CD4-positive, alpha-beta T cell treated with Interleukin-15 for 4 hours (primary cell): ENCODE results near the gene PINK1.
A peak's percentile ranks its signal among the peaks of the same experiment; 100 is the strongest.

Experiments
- DNase-seq: peaks from one replicate; pipeline ENCODE4 v3.0.0-alpha.2; 2020; ENCODE audit warnings: low spot score

Gene PINK1

GRCh38 chr1:20681999-20682398 lies 48.7 kb downstream of the PINK1 start:
- no peak for DNase-seq

- DNase-seq, result no peak
These were observed 49.4 kb downstream of the PINK1 start for GRCh38 chr1:20682571-20683236.

- no peak for DNase-seq
These were observed 50.4 kb downstream of the PINK1 start for GRCh38 chr1:20683614-20684013.

- no peak for DNase-seq
These were observed 50.9 kb downstream of the PINK1 start for GRCh38 chr1:20684050-20684620.

- no peak for DNase-seq
These were observed 51.4 kb downstream of the PINK1 start for GRCh38 chr1:20684651-20685050.

GRCh38 chr1:20685099-20685662 lies 51.9 kb downstream of the PINK1 start:
- DNase-seq, result no peak

GRCh38 chr1:20685741-20686140 lies 52.5 kb downstream of the PINK1 start:
- no peak for DNase-seq

- no peak for DNase-seq
These were observed 53.8 kb downstream of the PINK1 start for GRCh38 chr1:20686883-20687725.

GRCh38 chr1:20689645-20690056 lies 56.4 kb downstream of the PINK1 start:
- DNase-seq, result no peak

GRCh38 chr1:20691872-20692271 lies 58.6 kb downstream of the PINK1 start:
- no peak for DNase-seq

- no peak for DNase-seq
These were observed 60.4 kb downstream of the PINK1 start for GRCh38 chr1:20693623-20694022.

GRCh38 chr1:20695515-20695914 lies 62.3 kb downstream of the PINK1 start:
- DNase-seq, result no peak

GRCh38 chr1:20696397-20697333 lies 63.4 kb downstream of the PINK1 start:
- peak; percentile 61 for DNase-seq

GRCh38 chr1:20697563-20697962 lies 64.3 kb downstream of the PINK1 start:
- DNase-seq, result no peak

GRCh38 chr1:20698195-20698910 lies 65.1 kb downstream of the PINK1 start:
- DNase-seq, result no peak

GRCh38 chr1:20699558-20699957 lies 66.3 kb downstream of the PINK1 start:
- no peak for DNase-seq

GRCh38 chr1:20700636-20701215 lies 67.5 kb downstream of the PINK1 start:
- no peak for DNase-seq
